HG03565 (cell line): ENCODE measurements around the gene LIMA1.
"Not testable (repeated sequence)": the region's sequence is repeated elsewhere in the genome, so short reads cannot be mapped to it uniquely, and the experiment has no call there.

Experiments used
- ATAC-seq: cut with Tn5 transposase; IDR thresholded peaks from one replicate; pipeline ENCODE4 v1.9.1; 2021; ENCODE audit warnings: mild to moderate bottlenecking, moderate library complexity; ENCODE audit not compliant: unreplicated experiment

The LIMA1 gene

DNA sequence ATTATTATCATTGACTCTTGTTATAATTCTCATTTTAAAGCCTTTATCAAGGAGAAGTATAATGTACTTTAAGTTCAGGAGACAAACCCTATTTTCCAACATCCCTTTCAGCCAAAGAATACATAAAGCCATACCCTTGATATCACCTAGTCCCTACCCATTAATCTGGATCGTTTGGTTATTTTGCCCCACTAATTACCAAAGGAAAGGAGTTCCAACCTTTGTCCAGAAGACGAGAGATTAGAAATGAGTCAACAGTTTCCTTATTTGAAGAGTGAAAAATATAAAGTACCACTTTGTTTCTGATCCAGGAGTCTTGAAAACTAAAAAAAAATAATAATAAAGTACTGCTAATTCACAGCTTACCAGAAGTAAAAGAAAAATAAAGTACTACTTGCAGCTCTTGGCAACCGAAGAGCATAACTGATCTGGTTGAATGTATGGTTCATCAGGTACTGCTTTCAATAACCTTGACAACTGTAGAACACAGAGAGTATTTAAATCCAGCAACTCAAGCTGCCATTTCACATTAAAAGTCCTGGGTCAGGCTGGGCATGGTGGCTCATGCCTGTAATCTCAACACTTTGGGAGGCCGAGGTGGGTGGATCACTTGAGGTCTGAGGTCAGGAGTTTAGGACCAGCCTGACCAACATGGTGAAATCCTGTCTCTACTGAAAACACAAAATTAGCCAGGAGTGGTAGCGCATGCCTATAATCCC lies 33.7 kb downstream of the LIMA1 start:
- no peak for ATAC-seq

DNA sequence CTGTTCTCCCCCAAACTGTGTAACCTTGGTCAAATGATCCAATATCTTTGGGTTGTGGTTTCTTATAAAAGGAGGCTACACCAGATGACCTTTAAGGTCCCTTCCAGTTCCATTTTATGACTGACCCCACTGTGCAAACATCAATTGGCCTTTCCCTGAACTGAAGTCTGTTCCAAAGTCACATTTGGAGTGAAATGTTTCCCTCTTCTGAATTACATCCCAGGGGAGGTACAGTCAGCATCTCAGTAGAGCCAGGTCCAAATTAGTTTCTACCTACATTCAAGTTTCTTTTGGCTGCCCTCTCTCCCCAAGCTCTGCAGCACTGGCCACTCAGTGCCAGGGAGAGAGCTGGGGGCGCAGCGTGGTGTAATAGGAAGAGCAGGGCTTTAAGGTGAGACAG lies 34.4 kb downstream of the LIMA1 start:
- no peak for ATAC-seq

GRCh38 chr12:50248411-50248810 lies 34.9 kb downstream of the LIMA1 start:
- ATAC-seq: no peak

DNA sequence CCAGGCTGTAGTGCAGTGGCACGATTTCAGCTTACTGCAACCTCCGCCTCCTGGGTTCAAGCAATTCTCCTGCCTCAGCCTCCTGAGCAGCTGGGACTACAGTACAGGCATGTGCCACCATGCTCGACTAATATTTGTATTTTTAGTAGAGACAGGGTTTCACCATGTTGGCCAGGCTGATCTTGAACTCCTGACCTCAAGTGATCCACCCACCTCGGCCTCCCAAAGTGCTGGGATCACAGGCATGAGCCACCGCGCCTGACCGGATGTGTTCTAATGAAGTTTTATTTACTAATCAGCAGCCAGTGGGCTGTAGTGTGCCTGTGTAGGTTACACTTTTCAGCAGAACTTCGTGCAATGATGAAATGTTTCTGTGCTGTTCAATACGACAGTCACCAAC lies 35.7 kb downstream of the LIMA1 start:
- not testable (repeated sequence) for ATAC-seq

GRCh38 chr12:50246873-50247612 lies 36.3 kb downstream of the LIMA1 start:
- peak; percentile 44 for ATAC-seq

GRCh38 chr12:50246197-50246865 lies 37.0 kb downstream of the LIMA1 start:
- no peak for ATAC-seq

GRCh38 chr12:50243507-50243906 lies 39.8 kb downstream of the LIMA1 start:
- no peak for ATAC-seq

DNA sequence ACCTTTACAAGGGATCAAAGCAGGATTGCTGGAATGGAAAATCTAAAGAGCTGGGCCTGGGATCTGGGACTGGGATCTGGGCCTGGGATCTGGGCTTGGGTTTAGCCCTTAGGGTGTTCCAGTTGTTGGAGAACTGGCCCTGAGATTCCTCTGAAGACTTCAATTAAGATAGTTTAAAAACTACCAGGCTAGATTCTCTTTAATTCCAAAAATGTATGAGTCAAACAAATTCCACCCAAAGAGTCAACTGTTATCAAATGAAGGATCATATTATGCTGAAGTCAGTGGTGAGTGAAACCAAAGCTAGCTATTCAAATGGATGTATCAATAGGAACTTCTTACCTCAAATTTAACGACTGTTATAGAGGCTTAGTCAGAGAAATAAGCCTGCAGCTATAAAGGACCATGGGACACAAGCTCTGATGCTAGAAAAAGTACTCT lies 40.5 kb downstream of the LIMA1 start:
- ATAC-seq: no peak

DNA sequence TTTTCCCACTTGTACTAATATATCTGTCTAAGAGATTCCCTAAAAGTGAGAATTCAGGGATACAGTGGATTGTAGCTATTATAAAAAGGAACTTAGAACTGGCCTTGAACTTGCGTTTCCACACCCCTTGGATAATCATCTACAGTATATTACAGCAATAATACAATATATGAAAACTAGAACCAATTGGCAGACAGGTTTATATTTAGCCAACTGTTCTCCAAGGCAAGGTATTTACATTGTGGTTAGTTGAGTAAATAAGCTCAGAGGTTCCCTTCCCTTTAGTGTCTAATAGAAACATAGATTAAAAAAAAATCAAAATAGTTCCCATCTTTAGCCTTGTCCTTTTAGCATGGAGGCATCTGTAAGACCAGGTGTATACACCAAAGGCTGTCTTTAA lies 42.1 kb downstream of the LIMA1 start:
- ATAC-seq: no peak

GRCh38 chr12:50240792-50241114 lies 42.6 kb downstream of the LIMA1 start:
- ATAC-seq: no peak

GRCh38 chr12:50240096-50240791 lies 43.1 kb downstream of the LIMA1 start:
- no peak for ATAC-seq

DNA sequence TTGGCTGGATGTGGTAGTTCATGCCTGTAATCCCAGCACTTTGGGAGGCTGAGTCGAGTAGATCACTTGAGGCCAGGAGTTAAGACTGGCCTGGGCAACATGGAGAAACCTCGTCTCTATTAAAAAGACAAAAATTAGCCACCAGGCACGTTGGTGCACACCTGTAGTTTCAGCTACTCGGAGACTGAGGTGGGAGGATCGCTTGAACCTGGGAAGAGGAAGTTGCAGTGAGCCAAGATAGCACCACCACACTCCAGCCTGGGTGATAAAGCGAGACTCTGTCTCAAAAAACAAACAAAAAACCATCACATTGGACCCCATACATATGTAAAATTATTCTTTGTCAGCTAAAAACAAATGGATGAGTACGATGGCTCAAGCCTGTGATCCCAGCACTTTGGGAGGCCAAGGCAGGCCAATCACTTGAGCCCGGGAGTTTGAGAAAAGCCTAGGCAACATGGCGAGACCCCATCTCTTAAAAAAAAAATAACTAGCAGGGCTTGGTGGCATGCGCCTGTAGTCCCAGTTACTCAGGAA lies 43.9 kb downstream of the LIMA1 start:
- no peak for ATAC-seq

DNA sequence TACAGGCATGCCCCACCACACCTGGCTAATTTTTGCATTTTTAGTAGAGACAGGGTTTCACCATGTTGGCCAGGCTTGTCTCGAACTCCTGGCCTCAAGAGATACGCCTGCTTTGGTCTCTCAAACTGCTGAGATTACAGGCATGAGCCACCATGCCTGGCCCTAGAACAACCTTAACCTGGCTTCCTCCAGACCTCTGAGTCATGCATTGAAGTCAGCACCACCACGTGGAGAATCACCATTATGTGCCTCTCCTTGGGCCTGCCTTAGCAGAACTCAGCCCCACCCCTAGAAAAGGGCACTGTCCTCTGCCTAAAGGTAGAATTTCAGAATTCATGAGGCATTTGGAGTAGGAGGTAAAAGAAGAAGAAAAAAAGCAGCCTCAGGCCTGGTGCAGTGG lies 49.0 kb downstream of the LIMA1 start:
- no peak for ATAC-seq

GRCh38 chr12:50232771-50233209 lies 50.5 kb downstream of the LIMA1 start:
- no peak for ATAC-seq

- ATAC-seq: no peak
Measured at GRCh38 chr12:50232206-50232605, 51.1 kb downstream of the LIMA1 start.

GRCh38 chr12:50231346-50231745 lies 52.0 kb downstream of the LIMA1 start:
- no peak for ATAC-seq

DNA sequence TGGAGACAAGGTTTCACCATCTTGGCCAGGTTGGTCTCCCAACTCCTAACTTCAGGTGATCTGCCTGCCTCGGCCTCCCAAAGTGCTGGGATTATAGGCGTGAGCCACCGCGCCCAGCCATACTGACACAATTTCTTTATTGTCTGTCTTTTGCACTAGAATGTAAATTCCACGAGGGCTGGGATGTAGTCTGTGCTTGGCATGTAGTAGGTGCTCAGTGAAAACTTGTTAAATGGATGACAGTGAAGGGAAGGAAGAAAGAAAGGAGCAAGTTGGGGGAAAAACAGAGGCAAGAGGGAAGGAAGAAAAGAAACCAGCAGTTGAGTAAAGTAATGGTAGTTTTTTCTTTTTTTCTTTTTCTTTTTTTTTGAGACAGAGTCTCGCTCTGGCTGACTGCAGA lies 53.1 kb downstream of the LIMA1 start:
- no peak for ATAC-seq

GRCh38 chr12:50224026-50224692 lies 59.2 kb downstream of the LIMA1 start:
- no peak for ATAC-seq

DNA sequence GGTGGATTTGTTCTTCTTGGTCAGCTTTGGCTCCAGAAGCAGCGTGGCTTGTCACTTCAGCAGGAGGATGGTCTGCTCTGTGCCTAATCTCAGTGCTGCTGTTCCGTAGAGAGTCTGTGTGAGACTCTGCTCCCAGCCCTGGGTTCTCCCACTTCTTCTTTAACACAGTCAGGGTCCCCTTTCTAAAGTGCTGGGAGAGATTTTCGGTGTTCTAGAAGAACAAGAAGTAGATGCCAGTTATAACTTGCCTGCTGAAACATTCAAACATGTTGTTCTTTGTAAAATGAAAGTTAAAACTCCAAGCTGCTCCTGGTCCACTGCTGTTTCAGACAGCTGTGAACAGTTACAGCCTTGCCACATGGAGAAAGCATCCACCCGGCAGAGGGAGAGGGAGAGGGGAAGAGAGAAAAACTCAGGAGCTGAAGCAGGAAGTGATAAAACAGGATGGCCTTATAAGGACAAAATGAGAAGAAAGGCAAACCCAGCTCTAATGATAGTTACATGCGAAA lies 61.0 kb downstream of the LIMA1 start:
- ATAC-seq: no peak

DNA sequence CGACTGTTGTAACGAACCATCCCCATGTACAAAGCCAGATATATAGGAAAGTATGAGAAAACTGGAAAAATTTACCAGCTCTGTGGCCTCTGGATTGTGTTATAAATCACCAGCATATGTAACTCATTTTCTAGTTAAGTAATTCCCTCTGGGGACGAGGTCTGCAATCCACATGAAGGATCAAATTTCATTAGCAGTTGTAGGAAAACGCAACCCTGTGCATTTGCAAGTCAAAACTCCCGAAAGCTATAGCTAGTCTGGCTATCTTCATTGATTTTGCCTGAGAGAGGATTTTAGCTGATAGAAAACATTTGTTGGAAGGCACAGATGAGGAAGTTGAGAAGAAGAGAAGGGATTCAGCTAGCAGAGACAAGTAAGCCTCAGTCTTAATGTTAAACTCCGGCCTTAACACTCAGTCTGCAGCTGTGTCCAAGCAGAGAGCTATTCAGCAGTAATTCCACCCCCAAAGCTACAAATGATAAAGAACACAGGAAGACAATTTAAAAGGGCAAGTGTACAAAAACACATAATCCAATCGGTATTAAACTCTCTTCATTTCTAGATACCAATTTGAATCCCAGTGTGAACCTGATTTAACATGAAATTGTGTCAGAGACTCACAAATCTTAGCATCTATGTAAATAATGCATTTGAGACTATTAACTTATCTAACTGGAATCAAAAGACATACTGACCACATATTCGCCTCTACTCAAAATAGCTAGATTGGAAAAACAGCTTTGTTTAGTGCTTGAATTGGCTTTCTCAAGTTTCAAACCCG lies 61.9 kb downstream of the LIMA1 start:
- no peak for ATAC-seq
